ENCODE measurements around the gene LDLRAD4.

LDLRAD4 gene

GRCh38 chr18:13266218-13267100 lies 47.9 kb downstream of the LDLRAD4 start:
- TF ChIP-seq GATA2 (IDR thresholded peaks at IDR 0.05; ENCODE audit: low read depth, low read length) (no peak), GATA3 (IDR thresholded peaks at IDR 0.05; ENCODE audit: low read depth, low read length) (no peak)

DNA sequence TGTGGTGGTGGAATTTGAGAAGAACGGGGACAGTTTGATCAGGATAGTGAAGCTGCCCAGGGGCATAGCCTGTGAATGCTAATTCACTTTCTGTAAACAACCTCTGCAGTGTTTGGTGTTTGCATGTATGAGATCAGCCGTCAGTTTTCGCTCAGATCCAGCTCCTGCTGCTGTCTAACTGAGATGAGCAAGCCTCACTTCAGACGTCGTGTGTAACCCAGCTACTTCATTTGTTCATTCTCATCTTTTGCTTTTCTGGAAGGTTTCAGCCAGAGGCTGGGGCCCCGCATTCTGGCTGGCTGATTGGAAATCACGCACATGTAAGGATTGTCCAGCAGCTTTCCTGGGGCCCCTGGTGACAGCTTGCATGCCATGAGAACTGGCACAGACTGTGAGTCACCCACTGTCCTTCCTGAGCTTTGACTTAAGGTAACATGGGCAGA lies 48.9 kb downstream of the LDLRAD4 start:
- TF ChIP-seq GATA2 (IDR thresholded peaks at IDR 0.05; ENCODE audit: low read depth, low read length): no peak
- no peak for TF ChIP-seq GATA3 (IDR thresholded peaks at IDR 0.05; ENCODE audit: low read depth, low read length)

DNA sequence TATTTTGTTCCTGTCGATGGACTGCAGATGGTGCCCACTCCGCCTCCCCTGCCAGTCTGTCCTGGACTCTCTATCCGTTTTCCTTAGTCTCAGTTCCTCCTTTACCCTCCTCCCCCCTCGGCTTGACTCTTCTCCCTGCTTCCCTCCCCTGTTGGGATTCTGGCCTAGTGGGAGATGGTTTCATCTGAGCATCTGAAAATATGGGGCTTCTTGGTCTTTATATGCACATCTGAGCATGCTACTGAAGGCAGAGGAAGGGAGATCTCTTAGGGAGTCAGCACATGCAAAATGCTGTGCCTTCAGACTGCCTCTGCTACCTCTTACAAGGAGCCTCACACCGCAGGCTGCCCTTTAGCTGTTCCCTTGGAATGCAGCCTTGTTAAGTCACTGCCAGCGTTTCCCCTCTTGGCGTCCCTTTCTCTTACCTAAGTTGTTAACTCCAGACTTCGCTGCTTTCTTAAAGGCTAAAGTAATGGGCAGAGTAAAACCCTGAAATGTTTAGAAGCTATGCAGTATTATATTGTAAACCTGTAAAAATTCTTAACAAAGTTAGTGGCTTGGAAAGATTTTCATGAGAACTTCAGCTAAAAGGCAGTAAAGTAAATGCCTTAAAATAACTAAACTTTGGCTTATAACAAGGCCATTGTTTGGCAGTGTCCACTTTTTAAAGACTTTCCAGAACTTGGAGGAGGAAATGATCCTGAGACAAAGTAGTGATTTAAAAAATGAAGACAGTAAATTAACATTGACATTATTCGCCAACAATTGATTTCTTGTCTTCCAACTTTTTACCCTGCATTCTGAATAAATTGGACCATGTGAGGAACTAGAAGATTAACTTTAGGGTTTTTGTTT lies 49.8 kb downstream of the LDLRAD4 start:
- TF ChIP-seq GATA2 (IDR thresholded peaks at IDR 0.05; ENCODE audit: low read depth, low read length) (no peak), GATA3 (IDR thresholded peaks at IDR 0.05; ENCODE audit: low read depth, low read length) (no peak)

DNA sequence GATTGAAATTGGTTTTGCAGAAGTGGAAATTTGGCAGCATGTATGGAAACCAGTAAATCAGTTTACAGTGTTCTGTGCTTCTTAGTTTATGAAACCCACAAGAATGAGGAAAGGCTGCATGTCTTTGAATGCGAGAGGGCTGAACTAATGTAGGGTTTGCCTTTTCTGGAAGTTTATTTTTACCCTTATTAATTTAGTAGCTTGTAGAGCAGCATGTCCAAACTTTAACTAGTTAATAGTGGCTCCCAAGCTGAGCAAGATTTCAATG lies 50.4 kb downstream of the LDLRAD4 start:
- TF ChIP-seq GATA3 (IDR thresholded peaks at IDR 0.05; ENCODE audit: low read depth, low read length) (no peak), GATA2 (IDR thresholded peaks at IDR 0.05; ENCODE audit: low read depth, low read length) (no peak)

DNA sequence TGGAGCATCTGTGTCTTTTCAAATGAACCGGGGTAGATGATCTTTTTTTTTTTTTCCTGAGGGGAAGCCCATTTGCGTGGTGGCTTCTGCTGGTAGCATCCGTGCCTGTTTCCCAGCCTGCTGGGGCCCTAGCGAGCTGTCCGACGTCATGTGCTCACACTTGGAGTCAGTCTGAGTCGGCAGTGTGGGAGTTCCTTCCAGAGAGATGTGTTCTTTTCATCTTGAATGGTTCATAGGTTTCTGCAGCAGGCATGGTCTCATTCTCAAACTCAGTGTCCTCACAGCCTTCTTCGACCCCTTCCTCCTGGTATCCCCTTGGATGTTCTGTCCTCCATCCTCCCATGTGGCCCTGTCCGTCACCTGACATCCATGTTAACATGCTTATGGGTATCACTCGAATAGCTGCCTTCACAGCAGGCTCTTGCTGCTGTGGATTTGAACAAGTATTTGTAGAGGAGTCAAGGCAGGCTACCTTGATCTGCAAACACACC lies 51.0 kb downstream of the LDLRAD4 start:
- TF ChIP-seq GATA2 (IDR thresholded peaks at IDR 0.05; ENCODE audit: low read depth, low read length): no peak
- no peak for TF ChIP-seq GATA3 (IDR thresholded peaks at IDR 0.05; ENCODE audit: low read depth, low read length)

DNA sequence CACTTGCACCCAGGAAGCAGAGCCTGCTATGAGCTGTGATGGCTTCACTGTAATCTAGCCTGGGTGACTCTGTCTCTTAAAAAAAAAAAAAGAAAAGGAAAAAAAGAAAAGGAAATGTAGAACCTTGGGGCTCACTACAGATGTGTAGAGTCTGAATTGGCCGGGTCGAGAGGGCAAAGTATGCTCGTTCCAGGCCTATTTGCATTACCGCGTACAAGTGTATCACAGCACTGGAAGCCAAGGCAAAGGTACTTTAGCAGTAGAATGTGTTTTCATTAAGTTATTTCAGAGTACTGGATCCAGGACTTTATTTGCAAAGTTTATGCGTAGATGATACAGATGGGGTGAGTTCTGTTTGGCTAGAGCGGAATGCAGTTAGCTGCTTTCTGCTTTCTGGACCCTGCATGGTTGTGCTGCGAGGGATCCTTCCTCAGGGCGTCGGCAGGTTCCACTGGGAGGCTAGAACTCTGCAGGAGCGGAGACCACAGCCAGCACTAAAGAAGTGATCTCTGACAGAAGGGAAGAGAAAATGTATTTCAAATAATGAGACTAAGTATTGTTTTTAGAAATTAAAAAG lies 51.8 kb downstream of the LDLRAD4 start:
- TF ChIP-seq GATA2 (IDR thresholded peaks at IDR 0.05; ENCODE audit: low read depth, low read length): no peak

GRCh38 chr18:13271302-13271911 lies 52.8 kb downstream of the LDLRAD4 start:
- TF ChIP-seq GATA3 (IDR thresholded peaks at IDR 0.05; ENCODE audit: low read depth, low read length) (no peak), GATA2 (IDR thresholded peaks at IDR 0.05; ENCODE audit: low read depth, low read length) (no peak)

DNA sequence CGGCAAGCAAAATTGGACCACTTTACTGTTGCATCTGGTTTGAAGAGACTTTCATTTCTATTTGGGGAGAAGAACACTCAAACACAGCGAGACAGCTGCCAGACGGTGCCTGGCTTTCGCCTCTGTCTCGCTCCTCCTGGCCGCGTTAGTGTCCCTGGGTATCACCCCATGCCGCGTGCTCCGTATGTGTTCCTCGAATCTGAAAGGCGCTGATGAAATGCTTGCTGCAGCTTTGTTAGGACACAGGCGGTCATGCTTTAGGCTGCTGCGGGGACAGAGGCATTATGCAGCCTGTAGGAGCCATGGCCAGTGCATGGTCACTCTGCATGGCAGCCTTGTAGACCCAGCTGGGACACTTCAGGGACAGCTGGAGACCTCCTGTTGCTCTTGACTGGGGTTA lies 53.9 kb downstream of the LDLRAD4 start:
- TF ChIP-seq GATA2 (IDR thresholded peaks at IDR 0.05; ENCODE audit: low read depth, low read length) (no peak), GATA3 (IDR thresholded peaks at IDR 0.05; ENCODE audit: low read depth, low read length) (no peak)

DNA sequence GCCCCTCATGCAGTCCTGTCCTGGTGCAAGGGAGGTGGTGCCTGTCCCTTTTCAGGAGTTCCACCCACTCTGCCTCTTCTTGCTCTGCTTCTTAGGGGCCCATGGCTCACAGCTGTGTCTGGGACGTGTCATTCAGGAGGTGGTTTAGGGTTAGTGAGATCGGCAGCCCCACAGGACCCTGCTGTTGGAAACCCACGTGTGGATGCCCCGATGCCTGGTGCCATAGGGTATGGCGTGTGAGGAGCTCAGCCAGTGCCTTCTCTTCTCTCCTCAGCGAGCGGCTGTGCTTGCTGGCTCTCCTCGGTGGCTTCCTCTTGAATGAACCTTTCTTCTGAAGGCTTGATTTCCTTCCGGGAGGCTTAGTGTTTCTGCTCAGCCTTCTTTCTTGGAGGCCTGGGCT lies 55.2 kb downstream of the LDLRAD4 start:
- TF ChIP-seq GATA2 (IDR thresholded peaks at IDR 0.05; ENCODE audit: low read depth, low read length): no peak
- TF ChIP-seq GATA3 (IDR thresholded peaks at IDR 0.05; ENCODE audit: low read depth, low read length): no peak

DNA sequence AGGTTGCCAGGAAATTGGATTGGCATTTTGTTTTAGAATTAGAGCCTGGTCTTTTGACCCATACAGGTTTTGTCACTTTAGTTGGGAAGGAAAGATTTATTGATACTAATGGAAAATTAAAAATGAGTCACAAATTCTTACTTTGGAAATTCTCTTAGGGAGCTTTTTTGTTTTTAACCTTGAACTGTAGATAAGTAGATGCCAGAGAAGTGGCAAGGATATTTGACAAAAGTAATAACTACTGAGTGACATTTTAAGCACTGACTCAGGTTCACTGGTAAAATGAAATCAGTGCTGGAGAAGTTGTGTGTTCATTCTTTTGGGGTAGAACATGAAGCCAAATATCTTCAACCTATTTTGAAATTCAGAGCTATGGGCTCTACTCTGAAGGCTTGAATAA lies 56.5 kb downstream of the LDLRAD4 start:
- TF ChIP-seq GATA3 (IDR thresholded peaks at IDR 0.05; ENCODE audit: low read depth, low read length): no peak

GRCh38 chr18:13276530-13277520 lies 58.3 kb downstream of the LDLRAD4 start:
- TF ChIP-seq GATA2 (IDR thresholded peaks at IDR 0.05; ENCODE audit: low read depth, low read length) (no peak), GATA3 (IDR thresholded peaks at IDR 0.05; ENCODE audit: low read depth, low read length) (no peak)

DNA sequence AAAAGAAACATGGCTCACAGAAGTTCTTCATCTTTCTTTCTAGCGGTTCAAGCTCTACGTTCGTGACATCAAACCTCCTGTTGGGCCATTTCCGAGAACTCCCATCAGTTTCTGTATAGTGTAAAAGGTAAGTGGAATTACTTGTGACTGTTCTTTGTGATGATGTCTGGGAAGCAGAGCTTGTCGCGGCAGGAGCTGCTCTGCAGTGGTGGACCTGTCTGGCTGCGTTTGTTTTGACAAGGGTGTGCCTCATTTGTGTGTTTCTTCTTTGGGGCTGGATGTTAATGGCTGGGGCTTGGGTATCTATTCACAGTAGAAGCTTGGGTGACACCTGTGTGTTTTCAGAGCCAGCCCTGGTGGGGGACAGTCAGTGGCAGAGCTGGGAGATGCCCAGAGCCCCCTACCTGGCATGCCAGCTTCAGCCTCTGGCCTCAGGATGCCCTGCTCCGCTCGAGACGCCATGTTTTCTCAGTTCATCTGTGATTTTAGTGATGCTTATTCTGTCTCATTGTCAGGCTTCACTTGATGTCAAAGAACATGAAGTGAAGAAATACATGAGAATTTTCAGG lies 59.6 kb downstream of the LDLRAD4 start:
- TF ChIP-seq GATA3 (IDR thresholded peaks at IDR 0.05; ENCODE audit: low read depth, low read length) (no peak), GATA2 (IDR thresholded peaks at IDR 0.05; ENCODE audit: low read depth, low read length) (no peak)
